Mammary epithelial cell (primary cell): ENCODE measurements around the gene CDKL5.

ENCODE experiments used
- CTCF ChIP-seq, 2 donors: IDR thresholded peaks in 1 of 2; conservative IDR thresholded peaks in 1 of 2; 2 replicates each; pipeline ENCODE4 v1.5.1; 2011 to 2012; ENCODE audit warnings: inconsistent platforms in 2 of 2, low read length in 2 of 2, mild to moderate bottlenecking in 2 of 2, control low read depth in 1 of 2, low read depth in 1 of 2; ENCODE audit not compliant: insufficient read depth in 1 of 2; ENCODE audit errors: extremely low read depth in 1 of 2
- EZH2 ChIP-seq: IDR thresholded peaks from 2 replicates; pipeline ENCODE4 v1.6.1; 2012; ENCODE audit warnings: low read length, inconsistent platforms, borderline replicate concordance

- no peak for TF ChIP-seq CTCF (conservative IDR thresholded peaks at IDR 0.05 in 1 of 2, IDR thresholded peaks at IDR 0.05 in 1 of 2; ENCODE audit: extremely low read depth in 1 of 2, insufficient read depth in 1 of 2, low read depth in 1 of 2, low read length in 2 of 2)
- TF ChIP-seq EZH2 = no peak
Observed at GRCh38 chrX:18543738-18544137, 118.3 kb downstream of the CDKL5 start.
